ENCODE data around the gene KRTAP5-2. TPM values are rescaled to one million over a fixed set of nuclear protein-coding genes. Genes with fewer than 3 reads are reported as not detected.

KRTAP5-2 gene
- total and polyA plus RNA-seq, 7 donors = not detected

DNA sequence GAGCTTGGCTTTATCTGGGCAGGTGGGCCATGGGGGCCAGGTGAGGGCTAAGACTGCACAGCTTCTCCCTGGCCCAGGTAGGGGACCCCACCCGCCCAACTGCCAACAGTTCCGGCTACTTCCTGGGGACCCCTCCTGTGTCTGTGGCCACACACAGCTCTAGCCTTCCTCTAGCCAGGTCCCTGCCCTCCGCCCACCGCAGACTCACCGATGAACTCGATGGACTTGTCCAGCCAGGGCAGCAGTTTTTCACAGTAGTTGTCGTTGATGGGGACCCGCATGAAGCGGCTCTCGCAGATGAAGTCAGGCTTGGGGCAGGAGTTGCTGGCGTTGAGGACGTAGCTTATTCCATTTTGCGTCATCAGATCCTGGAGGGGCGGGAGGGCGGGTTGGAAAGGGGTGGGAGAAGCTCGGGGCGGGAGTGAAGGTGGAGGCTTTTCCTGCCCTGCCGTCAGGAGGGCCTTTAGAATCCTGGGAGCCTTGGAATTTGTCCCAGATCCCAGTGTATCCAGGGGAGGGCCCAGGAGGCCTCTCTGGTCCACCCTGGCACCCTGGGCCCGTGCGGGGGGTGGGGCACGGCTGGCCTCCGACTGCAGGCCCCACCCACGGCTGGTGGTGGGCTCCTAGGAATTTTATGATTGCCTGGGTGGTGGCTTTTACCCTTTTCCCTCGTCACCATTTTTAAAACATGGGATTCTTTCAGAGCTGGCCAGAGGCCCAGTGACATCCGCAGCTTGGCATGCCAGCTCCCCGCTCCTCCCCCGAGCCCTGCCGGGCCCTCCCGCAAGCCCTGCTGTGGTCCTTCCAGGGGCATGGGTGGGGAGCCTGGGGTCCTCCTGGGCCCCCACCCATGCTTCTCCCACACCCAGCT, 40.0 kb downstream of the KRTAP5-2 start:
- ATAC-seq (no peak), DNase-seq (peak; percentile 64 to 65)
- Histone ChIP-seq H3K9me3 (no peaks in the 10 kb centered on the region), H3K36me3 (ENCODE audit: insufficient read depth in 1 of 2, low read depth in 1 of 2) (peaks cover 0 to 38% of the 10 kb centered on the region in 2 donors), H3K4me1 (peaks cover 41% of the 10 kb centered on the region), H3K27me3 (ENCODE audit: insufficient read depth in 3 of 3, low read length in 2 of 3) (no peaks in the 10 kb centered on the region), H3K27ac (peak overlapping the region; percentile 89), H3K4me3 (peak overlapping the region; percentile 36)
- intact Hi-C loops (cut with DNase I) = no loop called here
- TF ChIP-seq, protein P1, sequence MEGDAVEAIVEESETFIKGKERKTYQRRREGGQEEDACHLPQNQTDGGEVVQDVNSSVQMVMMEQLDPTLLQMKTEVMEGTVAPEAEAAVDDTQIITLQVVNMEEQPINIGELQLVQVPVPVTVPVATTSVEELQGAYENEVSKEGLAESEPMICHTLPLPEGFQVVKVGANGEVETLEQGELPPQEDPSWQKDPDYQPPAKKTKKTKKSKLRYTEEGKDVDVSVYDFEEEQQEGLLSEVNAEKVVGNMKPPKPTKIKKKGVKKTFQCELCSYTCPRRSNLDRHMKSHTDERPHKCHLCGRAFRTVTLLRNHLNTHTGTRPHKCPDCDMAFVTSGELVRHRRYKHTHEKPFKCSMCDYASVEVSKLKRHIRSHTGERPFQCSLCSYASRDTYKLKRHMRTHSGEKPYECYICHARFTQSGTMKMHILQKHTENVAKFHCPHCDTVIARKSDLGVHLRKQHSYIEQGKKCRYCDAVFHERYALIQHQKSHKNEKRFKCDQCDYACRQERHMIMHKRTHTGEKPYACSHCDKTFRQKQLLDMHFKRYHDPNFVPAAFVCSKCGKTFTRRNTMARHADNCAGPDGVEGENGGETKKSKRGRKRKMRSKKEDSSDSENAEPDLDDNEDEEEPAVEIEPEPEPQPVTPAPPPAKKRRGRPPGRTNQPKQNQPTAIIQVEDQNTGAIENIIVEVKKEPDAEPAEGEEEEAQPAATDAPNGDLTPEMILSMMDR (IDR thresholded peaks at IDR 0.05) = no peak
- 51 to 63% (median 55%) methylated on average over 29 of the region's 29 CpGs for WGBS, 3 donors

DNA sequence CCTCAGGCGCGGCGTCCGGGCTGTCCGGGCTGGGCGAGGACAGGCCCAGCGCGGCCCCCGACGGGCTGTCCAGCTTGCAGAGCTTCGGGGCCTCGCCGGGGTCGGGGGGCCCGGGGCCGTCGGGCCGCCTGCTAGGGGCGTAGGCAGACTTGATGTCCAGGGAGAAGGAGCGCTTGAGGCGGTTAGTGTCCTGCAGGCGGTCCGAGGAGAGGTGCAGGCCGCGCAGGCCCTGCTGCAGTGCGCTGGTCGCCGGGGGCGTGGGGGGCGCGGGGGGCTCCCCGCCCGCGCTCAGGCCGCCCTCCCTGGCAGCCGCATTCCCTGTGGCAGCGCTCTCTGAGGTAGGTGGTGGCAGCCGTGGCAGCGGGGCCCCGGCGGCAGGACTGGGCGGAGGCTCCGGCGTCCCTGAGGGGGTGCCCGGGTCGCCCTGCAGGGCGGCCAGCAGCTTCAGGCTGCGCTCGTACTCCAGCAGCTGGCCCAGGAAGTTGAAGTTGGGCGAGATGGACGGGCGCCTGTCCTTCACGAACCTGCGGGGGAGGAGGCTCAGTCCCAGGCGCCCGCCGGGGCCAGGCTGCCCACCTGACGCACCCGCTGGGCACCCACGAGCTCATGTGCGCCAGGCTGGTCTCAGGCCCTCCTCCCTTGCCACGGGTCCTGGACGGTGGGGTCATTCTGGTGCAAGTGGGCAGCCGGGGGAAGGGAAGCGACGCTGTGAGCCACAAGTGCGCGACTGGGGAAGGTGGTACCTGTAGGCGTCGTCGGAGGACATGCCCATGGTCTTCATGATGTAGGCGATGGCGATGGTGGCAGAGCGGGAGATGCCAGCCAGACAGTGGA, 40.8 kb downstream of the KRTAP5-2 start:
- WGBS, 3 donors = 91 to 93% (median 92%) methylated on average over 47 to 74 of the region's 74 CpGs
- DNase-seq = peak in 1 of 2 donors; percentile 50
- peaks cover 49% of the 10 kb centered on the region for H3K4me1 ChIP-seq

DNA sequence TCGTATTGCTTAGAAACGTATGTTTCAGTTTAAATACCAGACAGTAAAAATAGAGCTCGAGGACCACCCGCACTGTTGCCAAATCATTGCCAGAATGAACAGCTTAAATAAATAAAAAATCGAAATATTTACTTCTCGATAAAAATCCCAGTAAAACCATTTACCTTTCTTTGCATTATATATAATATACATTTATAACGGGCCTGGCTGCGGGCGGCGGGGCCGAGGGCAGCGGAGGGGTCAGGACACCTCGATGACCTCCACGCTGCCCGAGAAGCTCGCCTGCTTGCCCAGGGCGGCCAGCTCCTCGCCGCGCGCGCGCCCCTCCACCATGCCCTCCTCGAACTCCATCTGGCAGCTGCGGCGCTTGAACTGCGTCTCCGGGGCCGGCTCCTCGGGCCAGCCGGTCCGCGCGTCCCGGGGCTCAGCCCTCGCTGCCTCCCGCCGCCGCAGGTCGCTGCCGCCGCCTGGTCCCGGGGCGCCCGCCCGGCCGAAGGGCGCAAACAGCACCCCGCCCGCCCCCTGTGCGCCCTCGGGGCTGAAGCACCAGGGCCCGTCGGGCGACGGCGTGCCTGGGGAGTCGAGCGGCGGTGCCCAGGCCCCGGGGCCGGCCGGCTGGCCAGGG, 41.7 kb downstream of the KRTAP5-2 start:
- H3K36me3 ChIP-seq (ENCODE audit: insufficient read depth in 1 of 2, low read depth in 1 of 2) = peaks cover 0 to 23% of the 10 kb centered on the region in 2 donors
- H3K4me1 ChIP-seq = peaks cover 51% of the 10 kb centered on the region
- H3K27ac ChIP-seq = no peak overlapping the region
- H3K4me3 ChIP-seq = no peak overlapping the region
- WGBS, 3 donors = 86 to 89% (median 87%) methylated on average over 49 to 63 of the region's 63 CpGs
- no peaks in the 10 kb centered on the region for H3K27me3 ChIP-seq (ENCODE audit: insufficient read depth in 3 of 3, low read length in 2 of 3)
- ATAC-seq = no peak
- intact Hi-C loops (cut with DNase I) = no loop called here
- TF ChIP-seq, protein P1 (IDR thresholded peaks at IDR 0.05) = no peak
- no peaks in the 10 kb centered on the region for H3K9me3 ChIP-seq
- peak in 1 of 2 donors; percentile 49 for DNase-seq

More for the DNA sequence above, 40.8 kb downstream of the KRTAP5-2 start:
- Histone ChIP-seq H3K27me3 (ENCODE audit: insufficient read depth in 3 of 3, low read length in 2 of 3) (no peaks in the 10 kb centered on the region), H3K27ac (peak overlapping the region; percentile 89), H3K36me3 (ENCODE audit: insufficient read depth in 1 of 2, low read depth in 1 of 2) (peaks cover 0 to 31% of the 10 kb centered on the region in 2 donors), H3K4me3 (no peak overlapping the region), H3K9me3 (no peaks in the 10 kb centered on the region)
- ATAC-seq = no peak
- intact Hi-C loops (cut with DNase I) = no loop called here
- TF ChIP-seq, protein P1 (IDR thresholded peaks at IDR 0.05) = no peak

GRCh38 chr11:1555713-1556153, 42.4 kb downstream of the KRTAP5-2 start:
- Histone ChIP-seq H3K4me3 (no peak overlapping the region), H3K9me3 (no peaks in the 10 kb centered on the region), H3K36me3 (ENCODE audit: insufficient read depth in 1 of 2, low read depth in 1 of 2) (peaks cover 0 to 21% of the 10 kb centered on the region in 2 donors), H3K4me1 (peaks cover 47% of the 10 kb centered on the region), H3K27me3 (ENCODE audit: insufficient read depth in 3 of 3, low read length in 2 of 3) (no peaks in the 10 kb centered on the region), H3K27ac (no peak overlapping the region)
- TF ChIP-seq, protein P1 (IDR thresholded peaks at IDR 0.05) = no peak
- DNase-seq (peak in 1 of 2 donors; percentile 47), ATAC-seq (no peak)
- intact Hi-C loops (cut with DNase I) = no loop called here
- WGBS, 3 donors = 89 to 95% (median 91%) methylated on average over 7 to 9 of the region's 9 CpGs

Data from psoas muscle (tissue), 8 donors.